IgD-negative memory B cell (primary cell): ENCODE results near the gene NUCB1. TPM values are rescaled to one million over a fixed set of nuclear protein-coding genes. Genes with fewer than 3 reads are reported as not detected.
"Not testable (repeated sequence)": the region's sequence is repeated elsewhere in the genome, so short reads cannot be mapped to it uniquely, and the experiment has no call there.

Source experiments
- H3K27ac Mint-ChIP-seq, 3 donors: one replicate each; pipeline ENCODE4 v1.8.0; 2020 to 2022; ENCODE audit warnings: mild to moderate bottlenecking in 3 of 3, mixed read lengths in 3 of 3, moderate library complexity in 1 of 3
- H3K27me3 Mint-ChIP-seq: one replicate; pipeline ENCODE4 v1.8.0; 2021; ENCODE audit warnings: mixed read lengths
- H3K36me3 Mint-ChIP-seq: one replicate; pipeline ENCODE4 v1.8.0; 2020; ENCODE audit warnings: mild to moderate bottlenecking, mixed read lengths
- H3K4me1 Mint-ChIP-seq, 3 donors: one replicate each; pipeline ENCODE4 v1.8.0; 2020 to 2022; ENCODE audit warnings: mixed read lengths in 3 of 3, mild to moderate bottlenecking in 1 of 3
- H3K4me3 Mint-ChIP-seq, 4 donors: one replicate each; pipeline ENCODE4 v1.8.0; 2020 to 2022; ENCODE audit warnings: mild to moderate bottlenecking in 4 of 4, mixed read lengths in 4 of 4, moderate library complexity in 3 of 4
- H3K9me3 Mint-ChIP-seq, 3 donors: one replicate each; pipeline ENCODE4 v1.8.0; 2020 to 2021; ENCODE audit warnings: mixed read lengths in 3 of 3, mild to moderate bottlenecking in 1 of 3
- polyA plus RNA-seq: library from polyadenylated mRNA; unstranded; fragments of 300-500 nt; fragmentation: Illumina TruSeq; gene quantifications from one replicate; pipeline ENCODE4 v1.2.3, GENCODE V29; 2021

The NUCB1 gene
- polyA plus RNA-seq, 1 donor from 2014 or later: 103 TPM

DNA sequence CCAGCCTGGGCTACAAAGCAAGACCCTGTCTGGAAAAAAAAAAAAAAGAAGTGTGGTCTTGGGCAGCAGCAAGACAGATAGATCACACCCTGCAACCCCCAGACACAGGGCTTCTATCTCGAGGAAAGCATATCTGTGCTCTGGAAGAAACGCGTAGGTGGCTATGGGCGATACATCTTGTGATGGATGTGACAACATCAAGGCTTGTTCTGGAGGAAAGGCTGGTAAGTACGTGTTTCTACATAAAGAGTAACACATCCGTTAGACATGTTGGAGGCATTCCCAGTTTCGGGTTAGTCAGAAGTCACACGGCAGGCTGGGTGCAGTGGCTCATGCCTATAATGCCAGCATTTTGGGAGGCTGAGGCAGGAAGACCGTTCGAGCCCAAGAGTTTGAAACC lies 26.8 kb downstream of the NUCB1 start:
- Mint-ChIP-seq H3K27me3 (no peaks in the 10 kb centered on the region), H3K4me1 (peaks cover 0 to 1% (median 0%) of the 10 kb centered on the region in 3 donors), H3K4me3 (peak overlapping the region in 1 of 4 donors; percentile 31), H3K9me3 (no peaks in the 10 kb centered on the region), H3K27ac (no peak overlapping the region), H3K36me3 (peaks cover 3% of the 10 kb centered on the region)

GRCh38 chr19:48927692-48928091 lies 27.6 kb downstream of the NUCB1 start:
- H3K9me3 Mint-ChIP-seq, H3K36me3 Mint-ChIP-seq, H3K27ac Mint-ChIP-seq, H3K4me3 Mint-ChIP-seq, H3K27me3 Mint-ChIP-seq, H3K4me1 Mint-ChIP-seq: not testable (repeated sequence)

DNA sequence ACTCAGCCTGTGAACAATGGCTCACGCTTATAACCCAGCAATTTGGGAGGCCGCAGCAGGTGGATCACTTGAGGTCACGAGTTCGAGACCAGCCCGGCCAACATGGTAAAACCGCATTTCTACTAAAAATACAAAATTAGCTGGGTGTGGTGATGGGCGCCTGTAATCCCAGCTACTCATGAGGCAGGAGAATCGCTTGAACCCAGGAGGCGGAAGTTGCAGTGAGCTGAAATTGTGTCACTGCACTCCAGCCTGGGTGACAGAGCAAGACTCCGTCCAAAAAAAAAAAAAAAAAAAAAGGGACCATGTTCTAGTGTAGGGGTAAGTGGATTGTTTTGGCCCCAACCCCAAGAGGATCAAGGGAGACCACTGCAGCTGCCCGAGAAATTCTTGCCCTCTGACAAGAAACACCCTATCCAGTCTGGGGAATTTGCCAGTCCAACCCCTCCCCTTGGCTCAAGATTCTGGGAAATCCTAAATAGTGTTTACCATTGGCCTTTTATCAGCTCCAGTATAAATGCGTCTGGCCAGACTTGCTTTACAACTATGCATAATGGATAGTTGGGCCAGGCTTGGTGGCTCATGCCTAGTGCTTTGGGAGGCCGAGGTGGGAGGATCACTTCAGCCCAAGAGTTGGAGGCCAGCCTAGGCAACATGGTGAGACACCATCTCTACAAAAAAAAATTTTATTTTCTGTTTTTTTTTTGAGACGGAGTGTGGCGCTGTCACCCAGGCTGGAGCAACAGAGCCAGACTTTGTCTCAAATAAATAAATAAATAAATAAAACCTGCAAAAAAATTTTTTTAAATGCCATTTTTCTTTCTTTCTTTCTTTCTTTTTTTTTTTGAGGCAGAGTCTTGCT lies 28.3 kb downstream of the NUCB1 start:
- Mint-ChIP-seq H3K27ac (no peak overlapping the region), H3K27me3 (peaks cover 5% of the 10 kb centered on the region), H3K4me3 (no peak overlapping the region), H3K9me3 (no peaks in the 10 kb centered on the region), H3K36me3 (no peaks in the 10 kb centered on the region), H3K4me1 (peaks cover 3 to 4% (median 3%) of the 10 kb centered on the region in 3 donors)

DNA sequence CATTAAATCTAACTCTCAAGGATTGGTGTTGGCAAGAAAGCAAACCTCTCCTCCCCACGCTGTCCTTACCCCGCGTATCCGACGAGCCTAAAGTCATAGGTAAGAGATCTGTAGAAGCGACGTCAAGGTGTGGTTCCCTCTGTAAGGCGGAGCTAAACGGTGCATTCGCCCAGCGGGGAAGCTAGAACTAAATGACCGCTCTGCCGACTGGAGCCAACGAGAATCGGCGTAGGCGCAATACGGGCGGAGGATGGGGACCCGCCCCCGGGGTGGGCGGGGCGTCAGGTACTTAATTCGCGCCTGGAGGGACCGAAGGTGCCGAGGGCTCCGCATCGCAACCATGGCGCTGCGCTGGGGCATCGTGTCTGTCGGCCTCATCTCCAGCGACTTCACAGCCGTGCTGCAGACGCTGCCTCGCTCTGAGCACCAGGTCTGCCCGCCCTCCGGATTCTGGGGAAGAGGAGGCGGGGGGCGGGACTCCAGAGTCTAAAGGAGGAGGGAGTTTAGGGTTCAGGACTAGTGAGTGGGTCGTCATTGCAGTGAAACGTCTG lies 33.3 kb downstream of the NUCB1 start, which contains the start of gene DHDH:
Gene DHDH (plus strand): TSS at position 318 of the 551 bp plus-strand sequence. CDS start 23 bp downstream, at position 341.
- Mint-ChIP-seq H3K9me3 (no peaks in the 10 kb centered on the region), H3K4me3 (peak within 1 kb of the TSS; percentile 67 to 94 (median 87)), H3K36me3 (no peaks in the 10 kb centered on the region), H3K27ac (no peak within 1 kb of the TSS), H3K27me3 (peaks cover 7% of the 10 kb centered on the region), H3K4me1 (peaks cover 3 to 10% (median 6%) of the 10 kb centered on the region in 3 donors)

DNA sequence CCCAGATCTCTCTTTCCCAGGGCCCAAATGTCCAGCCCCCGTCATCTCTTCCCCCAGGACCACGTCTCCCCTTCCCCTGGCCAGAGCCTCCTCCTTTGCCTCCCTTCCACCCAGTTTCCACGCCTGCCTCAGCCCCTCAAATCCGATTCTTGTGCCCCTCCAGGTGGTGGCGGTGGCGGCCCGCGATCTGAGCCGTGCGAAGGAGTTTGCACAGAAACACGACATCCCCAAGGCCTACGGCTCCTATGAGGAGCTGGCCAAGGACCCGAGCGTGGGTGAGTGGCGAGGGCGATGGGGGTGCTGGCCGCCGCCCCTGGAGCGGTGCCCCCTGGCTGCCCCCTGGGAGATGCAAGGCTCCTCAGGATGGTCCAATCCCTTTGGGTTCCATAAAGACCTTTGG lies 34.7 kb downstream of the NUCB1 start:
- H3K9me3 Mint-ChIP-seq: no peaks in the 10 kb centered on the region
- no peak overlapping the region for H3K27ac Mint-ChIP-seq
- peak overlapping the region in 1 of 4 donors; percentile 81 for H3K4me3 Mint-ChIP-seq
- no peaks in the 10 kb centered on the region for H3K36me3 Mint-ChIP-seq
- H3K27me3 Mint-ChIP-seq: peaks cover 7% of the 10 kb centered on the region
- peaks cover 3 to 10% (median 6%) of the 10 kb centered on the region in 3 donors for H3K4me1 Mint-ChIP-seq

DNA sequence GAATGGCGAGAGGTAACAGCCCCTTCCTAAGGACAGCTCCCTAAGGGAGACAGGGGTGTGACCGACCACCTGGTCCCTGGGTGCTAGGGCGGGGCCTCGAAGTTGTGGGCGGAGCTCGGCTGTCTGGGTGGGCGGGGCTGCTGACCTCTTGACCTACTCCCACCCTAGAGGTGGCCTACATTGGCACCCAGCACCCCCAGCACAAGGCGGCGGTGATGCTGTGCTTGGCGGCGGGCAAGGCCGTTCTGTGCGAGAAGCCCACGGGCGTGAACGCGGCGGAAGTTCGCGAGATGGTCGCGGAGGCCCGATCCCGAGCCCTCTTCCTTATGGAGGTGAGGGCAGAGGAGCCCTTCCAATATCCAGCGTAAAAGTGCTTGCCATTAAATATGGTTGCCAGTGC lies 35.8 kb downstream of the NUCB1 start:
- Mint-ChIP-seq H3K4me3 (no peak overlapping the region), H3K27me3 (peaks cover 7% of the 10 kb centered on the region), H3K36me3 (no peaks in the 10 kb centered on the region), H3K4me1 (peaks cover 3 to 10% (median 6%) of the 10 kb centered on the region in 3 donors), H3K9me3 (no peaks in the 10 kb centered on the region), H3K27ac (no peak overlapping the region)

DNA sequence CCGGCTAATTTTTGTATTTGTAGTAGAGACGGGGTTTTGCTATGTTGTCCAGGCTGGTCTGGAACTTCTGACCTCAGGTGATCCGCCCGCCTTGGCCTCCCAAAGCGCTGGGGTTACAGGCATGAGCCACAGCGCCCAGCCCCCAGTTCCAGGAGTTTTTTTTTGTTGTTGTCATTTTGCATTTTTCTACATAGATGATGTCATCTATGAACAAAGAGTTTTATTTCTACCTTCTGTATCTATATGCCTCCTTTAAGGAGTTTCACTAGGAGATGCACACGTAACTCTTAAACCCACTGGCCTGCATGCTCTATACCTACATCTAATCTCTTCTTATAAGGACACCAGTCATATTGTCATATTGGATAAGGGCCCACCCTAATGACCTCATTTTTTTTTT lies 38.1 kb downstream of the NUCB1 start:
- H3K4me1 Mint-ChIP-seq: peaks cover 2 to 9% (median 4%) of the 10 kb centered on the region in 3 donors
- no peak overlapping the region for H3K27ac Mint-ChIP-seq
- H3K27me3 Mint-ChIP-seq: peaks cover 3% of the 10 kb centered on the region
- no peaks in the 10 kb centered on the region for H3K9me3 Mint-ChIP-seq
- no peak overlapping the region for H3K4me3 Mint-ChIP-seq
- H3K36me3 Mint-ChIP-seq: no peaks in the 10 kb centered on the region

DNA sequence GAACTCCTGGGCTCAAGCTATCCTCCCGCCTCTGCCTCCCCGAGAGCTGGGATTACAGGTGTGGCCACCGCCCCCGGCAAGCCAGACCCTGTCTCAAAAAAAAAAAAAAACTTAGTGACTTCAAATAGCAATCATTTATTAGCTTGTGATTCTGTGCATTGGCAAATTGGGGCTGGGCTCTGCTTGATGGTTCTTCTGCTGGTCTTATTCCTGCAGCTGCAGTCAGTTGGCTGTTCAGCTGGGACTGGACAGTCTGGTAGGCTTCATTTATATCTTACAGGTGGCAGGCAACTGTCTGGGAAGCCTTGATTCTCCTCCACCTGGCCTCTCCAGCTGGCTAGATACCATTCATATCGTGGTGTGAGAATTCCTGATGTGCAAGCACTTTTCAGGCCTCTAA lies 40.8 kb downstream of the NUCB1 start:
- H3K36me3 Mint-ChIP-seq: no peaks in the 10 kb centered on the region
- no peak overlapping the region for H3K4me3 Mint-ChIP-seq
- no peaks in the 10 kb centered on the region for H3K27me3 Mint-ChIP-seq
- H3K9me3 Mint-ChIP-seq: no peaks in the 10 kb centered on the region
- H3K27ac Mint-ChIP-seq: no peak overlapping the region
- peaks cover 0 to 2% (median 0%) of the 10 kb centered on the region in 3 donors for H3K4me1 Mint-ChIP-seq

DNA sequence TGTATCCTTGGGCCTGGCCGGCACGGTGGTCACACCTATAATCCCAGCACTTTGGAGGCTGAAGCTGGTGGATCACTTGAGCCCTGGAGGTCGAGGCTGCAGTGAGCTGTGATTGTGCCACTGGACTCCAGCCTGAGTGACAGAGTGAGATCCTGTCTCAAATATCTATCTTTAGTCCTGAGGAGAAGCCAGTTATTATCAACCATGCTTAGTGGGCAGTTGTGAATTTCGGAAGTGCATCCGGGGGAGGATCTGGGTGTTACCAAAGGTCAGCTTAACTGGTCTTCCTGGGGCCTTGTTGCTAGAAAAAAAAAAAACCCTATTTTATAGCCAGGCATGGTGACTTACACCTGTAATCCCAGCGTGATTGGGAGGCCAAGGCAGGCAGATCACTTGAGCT lies 43.0 kb downstream of the NUCB1 start:
- peak overlapping the region in 1 of 3 donors; percentile 37 for H3K27ac Mint-ChIP-seq
- peaks cover 0 to 3% (median under 1%) of the 10 kb centered on the region in 3 donors for H3K9me3 Mint-ChIP-seq
- no peaks in the 10 kb centered on the region for H3K36me3 Mint-ChIP-seq
- no peaks in the 10 kb centered on the region for H3K27me3 Mint-ChIP-seq
- no peak overlapping the region for H3K4me3 Mint-ChIP-seq
- H3K4me1 Mint-ChIP-seq: no peaks in the 10 kb centered on the region

DNA sequence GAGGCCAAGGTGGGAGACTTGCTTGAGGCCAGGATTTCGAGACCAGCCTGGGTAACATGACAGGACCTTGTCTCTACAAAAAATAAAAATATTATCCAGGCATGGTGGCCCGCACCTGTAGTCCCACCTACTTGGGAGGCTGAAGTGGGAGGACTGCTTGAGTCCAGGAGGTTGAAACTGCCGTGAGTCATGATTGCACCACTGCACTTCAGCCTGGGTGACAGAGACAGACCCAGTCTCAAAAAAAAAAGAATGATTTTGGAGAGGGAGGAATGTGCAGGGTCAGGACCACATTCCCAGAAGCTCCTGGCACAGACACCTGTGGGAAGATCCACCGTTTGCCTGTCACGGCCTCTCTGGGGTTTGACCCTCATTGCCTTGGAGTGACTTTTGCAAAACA lies 45.3 kb downstream of the NUCB1 start:
- no peak overlapping the region for H3K4me3 Mint-ChIP-seq
- H3K36me3 Mint-ChIP-seq: no peaks in the 10 kb centered on the region
- H3K4me1 Mint-ChIP-seq: no peaks in the 10 kb centered on the region
- peaks cover 3 to 4% (median 3%) of the 10 kb centered on the region in 3 donors for H3K9me3 Mint-ChIP-seq
- H3K27ac Mint-ChIP-seq: no peak overlapping the region
- no peaks in the 10 kb centered on the region for H3K27me3 Mint-ChIP-seq

- no peak overlapping the region for H3K27ac Mint-ChIP-seq
- no peaks in the 10 kb centered on the region for H3K36me3 Mint-ChIP-seq
- no peaks in the 10 kb centered on the region for H3K4me1 Mint-ChIP-seq
- no peak overlapping the region for H3K4me3 Mint-ChIP-seq
- H3K27me3 Mint-ChIP-seq: no peaks in the 10 kb centered on the region
- H3K9me3 Mint-ChIP-seq: peaks cover 3 to 4% (median 3%) of the 10 kb centered on the region in 3 donors
Observed at GRCh38 chr19:48945817-48946216, 45.7 kb downstream of the NUCB1 start.

GRCh38 chr19:48946463-48947257 lies 46.5 kb downstream of the NUCB1 start:
- Mint-ChIP-seq H3K9me3 (peaks cover 3 to 4% (median 3%) of the 10 kb centered on the region in 3 donors), H3K4me3 (no peak overlapping the region), H3K4me1 (no peaks in the 10 kb centered on the region), H3K27ac (no peak overlapping the region), H3K36me3 (no peaks in the 10 kb centered on the region), H3K27me3 (no peaks in the 10 kb centered on the region)

DNA sequence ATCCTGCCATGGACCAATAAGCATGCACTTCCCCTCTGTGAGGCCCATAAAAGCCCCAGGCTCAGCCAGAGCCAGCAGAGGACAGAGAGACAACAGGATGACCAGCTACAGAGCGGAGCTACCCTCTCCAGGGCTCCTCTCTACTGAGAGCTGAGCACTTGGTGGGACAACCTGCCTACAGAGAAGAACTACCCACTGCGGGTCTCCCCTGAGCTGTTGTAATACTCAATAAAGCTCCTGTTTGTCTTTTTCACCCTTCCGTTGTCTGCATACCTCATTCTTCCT lies 47.1 kb downstream of the NUCB1 start:
- H3K9me3 Mint-ChIP-seq: peaks cover 3 to 4% (median 3%) of the 10 kb centered on the region in 3 donors
- no peaks in the 10 kb centered on the region for H3K4me1 Mint-ChIP-seq
- no peak overlapping the region for H3K4me3 Mint-ChIP-seq
- no peaks in the 10 kb centered on the region for H3K27me3 Mint-ChIP-seq
- no peaks in the 10 kb centered on the region for H3K36me3 Mint-ChIP-seq
- no peak overlapping the region for H3K27ac Mint-ChIP-seq

DNA sequence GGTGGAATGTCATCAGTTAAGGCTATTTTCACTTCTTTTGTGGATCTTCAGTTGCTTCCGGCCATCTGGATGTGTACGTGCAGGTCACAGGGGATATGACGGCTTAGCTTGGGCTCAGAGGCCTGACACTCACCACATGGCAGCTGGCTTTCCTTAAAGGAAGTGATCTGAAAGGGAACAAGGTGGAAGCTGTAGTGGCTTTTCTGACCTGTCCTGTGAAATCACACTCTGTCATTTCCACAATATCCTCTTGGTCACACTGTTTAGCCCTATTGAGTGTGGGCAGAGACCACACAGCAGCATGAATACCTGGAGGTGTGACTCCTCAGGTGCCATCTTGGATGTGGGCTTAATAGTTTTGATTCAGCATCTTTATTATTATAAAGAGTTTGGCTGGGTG lies 50.0 kb downstream of the NUCB1 start:
- Mint-ChIP-seq H3K9me3 (peaks cover 3 to 4% (median 3%) of the 10 kb centered on the region in 3 donors), H3K4me1 (peaks cover 3 to 6% (median 3%) of the 10 kb centered on the region in 3 donors), H3K4me3 (no peak overlapping the region), H3K27me3 (no peaks in the 10 kb centered on the region), H3K36me3 (peaks cover 1% of the 10 kb centered on the region), H3K27ac (no peak overlapping the region)

DNA sequence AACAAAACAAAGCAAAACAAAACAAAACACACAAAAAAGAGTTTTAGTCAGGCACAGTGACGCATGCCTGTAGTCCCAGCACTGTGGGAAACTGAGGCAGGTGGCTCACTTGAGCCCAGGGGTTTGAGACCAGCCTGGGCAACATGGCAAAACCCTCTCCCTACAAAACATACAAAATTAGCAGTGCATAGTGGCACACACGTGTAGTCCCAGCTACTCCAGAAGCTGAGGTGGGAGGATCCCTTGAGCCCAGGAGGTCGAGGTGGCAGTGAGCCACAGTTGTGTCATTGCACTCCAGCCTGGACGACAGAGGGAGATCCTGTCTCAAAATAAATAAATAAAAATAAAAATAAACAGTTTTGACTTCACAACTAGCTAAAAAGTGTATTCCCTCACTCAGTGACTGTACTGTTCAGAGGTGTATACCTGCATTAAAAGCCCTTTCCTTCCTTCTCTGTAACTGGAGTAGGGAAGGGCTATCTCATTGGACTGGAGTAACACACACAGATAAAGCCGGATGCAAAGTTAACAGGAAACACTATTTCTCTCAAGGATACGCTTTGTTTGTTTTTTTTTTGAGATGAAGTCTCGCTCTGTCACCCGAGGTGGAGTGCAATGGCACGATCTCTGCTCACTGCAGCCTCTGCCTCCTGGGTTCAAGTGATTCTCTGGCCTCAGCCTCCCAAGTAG lies 50.9 kb downstream of the NUCB1 start:
- H3K4me3 Mint-ChIP-seq: peak overlapping the region in 1 of 4 donors; percentile 89
- H3K27me3 Mint-ChIP-seq: no peaks in the 10 kb centered on the region
- H3K36me3 Mint-ChIP-seq: peaks cover 3% of the 10 kb centered on the region
- H3K9me3 Mint-ChIP-seq: peaks cover 3 to 4% (median 3%) of the 10 kb centered on the region in 3 donors
- peaks cover 4 to 10% (median 9%) of the 10 kb centered on the region in 3 donors for H3K4me1 Mint-ChIP-seq
- H3K27ac Mint-ChIP-seq: no peak overlapping the region
